SKM-1 treated with dmso at 0.1 percent for 144 hours (cell line): Measurements from ENCODE around the gene OSCP1.
"Not testable (repeated sequence)": the region's sequence is repeated elsewhere in the genome, so short reads cannot be mapped to it uniquely, and the experiment has no call there.

Experiments
- DNase-seq: peaks from one replicate; lab custom pipeline; 2025; ENCODE audit not compliant: unreplicated experiment; lab: John Stamatoyannopoulos, UW

The OSCP1 gene

DNA sequence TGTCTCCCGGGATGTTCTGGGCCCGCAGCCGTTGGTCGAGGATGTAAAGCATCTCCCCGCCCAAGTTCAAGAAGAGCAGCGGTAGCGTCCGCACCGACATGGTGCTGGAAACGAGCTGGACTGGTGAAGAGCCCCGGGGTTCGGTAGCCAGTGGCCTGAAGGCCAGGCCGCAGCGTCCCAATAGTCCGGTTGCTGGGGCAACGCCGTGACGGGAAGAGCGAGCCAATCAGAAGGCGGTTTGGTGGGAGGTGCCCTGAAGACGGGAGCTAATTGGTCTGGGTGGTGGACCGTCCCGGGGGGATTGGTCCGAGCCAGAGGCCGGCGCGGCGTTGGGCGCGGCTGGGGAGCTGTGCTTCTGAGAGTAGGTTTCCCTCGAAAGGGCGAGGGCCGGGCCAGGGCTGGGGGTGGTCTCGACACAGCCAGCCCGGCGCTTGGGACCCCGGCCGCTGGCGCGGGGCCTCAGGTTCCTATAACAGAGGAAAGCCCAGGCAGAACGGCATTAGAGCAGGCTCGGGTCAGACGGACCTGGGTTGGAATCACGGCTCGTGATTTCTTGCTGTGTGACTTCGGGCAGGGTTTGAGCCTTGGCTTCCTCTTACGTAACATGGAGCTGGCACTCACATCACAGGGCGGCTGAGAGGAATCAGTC lies at the start of gene OSCP1:
Gene OSCP1 (minus strand): TSS at position 182 of the 649 bp plus-strand sequence. CDS start 82 bp downstream, at position 100.
- DNase-seq = peak; percentile 91

DNA sequence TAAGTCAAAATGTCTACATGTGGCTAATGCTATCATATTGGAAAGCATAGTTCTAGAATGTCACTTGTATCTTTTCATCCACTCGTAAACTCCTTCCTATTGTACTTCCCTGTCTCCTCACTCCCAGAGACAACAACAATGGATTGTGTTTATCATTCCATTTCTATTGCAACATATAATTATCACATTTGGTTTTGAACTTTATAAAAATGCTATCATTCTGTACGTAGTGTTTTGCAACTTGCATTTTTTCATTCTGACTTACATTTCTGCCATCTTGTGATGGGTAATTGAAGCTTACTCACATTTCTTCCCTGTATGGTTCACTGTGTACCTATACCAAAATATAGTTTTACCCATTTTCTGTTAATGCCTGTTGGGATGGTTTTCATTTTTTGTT lies 47.0 kb upstream of the OSCP1 start:
- no peak for DNase-seq

- DNase-seq = no peak
Measured at GRCh38 chr1:36494971-36495370, 44.7 kb upstream of the OSCP1 start.

- DNase-seq = no peak
Measured at GRCh38 chr1:36493524-36493923, 43.3 kb upstream of the OSCP1 start.

GRCh38 chr1:36492491-36492890 lies 42.2 kb upstream of the OSCP1 start:
- DNase-seq = no peak

- DNase-seq = not testable (repeated sequence)
Measured at GRCh38 chr1:36489258-36490051, 39.2 kb upstream of the OSCP1 start.

- no peak for DNase-seq
Measured at GRCh38 chr1:36487906-36488305, 37.7 kb upstream of the OSCP1 start.

DNA sequence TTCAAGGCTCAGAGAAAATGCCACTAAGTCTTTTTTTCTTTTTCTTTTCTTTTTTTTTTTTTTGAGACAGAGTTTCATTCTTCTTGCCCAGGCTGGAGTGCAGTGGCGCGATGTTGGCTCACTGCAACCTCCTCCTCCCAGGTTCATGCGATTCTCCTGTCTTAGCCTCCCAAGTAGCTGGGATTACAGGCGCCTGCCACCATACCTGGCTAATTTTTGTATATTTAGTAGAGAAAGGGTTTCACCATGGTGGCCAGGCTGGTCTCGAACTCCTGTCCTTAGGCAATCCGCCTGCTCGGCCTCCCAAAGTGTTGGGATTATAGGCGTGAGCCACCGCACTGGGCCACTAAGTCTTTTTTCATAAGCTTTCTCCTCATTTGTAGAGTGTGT lies 37.1 kb upstream of the OSCP1 start:
- DNase-seq = not testable (repeated sequence)

DNA sequence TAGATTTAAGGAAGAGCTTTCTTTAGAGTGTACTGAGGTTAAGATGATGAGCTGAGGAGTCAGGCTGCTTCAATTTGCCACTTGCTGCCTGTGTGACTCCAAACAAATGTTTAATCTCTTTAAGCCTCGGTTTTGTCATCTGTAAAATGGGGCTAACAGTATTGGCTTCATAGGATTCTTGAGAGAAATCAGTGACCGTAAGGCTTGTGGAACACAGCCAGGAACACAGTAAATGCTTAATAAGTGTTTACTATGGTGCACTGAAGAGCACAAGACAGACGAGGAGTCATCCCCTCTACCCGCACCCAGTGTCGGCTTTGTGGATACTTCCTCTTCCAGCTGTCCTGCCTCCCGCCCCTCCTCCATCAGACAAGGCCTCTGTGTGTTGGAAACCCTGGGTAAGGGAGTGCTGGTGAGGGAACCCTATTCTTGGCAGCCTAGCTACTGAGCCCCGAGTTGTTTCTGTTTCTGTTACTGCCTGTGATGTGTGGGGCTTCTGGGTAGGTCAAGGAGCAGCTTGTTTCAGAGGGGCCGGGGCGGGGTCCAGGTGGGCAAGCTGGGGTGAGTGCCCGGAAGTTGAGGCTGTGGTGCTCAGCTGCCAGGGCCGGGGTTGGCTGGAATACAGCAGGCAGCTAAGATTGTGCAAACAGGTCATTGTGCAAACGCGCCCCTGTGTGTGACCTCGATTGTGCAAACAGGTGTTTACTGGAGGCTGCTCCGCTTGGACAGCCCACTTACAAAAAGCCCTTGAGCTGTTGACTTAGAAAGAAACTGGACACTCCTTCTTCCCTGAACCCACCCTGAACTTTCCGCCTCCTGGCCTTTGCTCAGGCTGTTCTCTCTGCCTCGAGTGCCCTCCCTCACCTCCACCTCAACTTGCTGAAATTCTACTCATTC lies 36.4 kb upstream of the OSCP1 start:
- DNase-seq = peak; percentile 94

DNA sequence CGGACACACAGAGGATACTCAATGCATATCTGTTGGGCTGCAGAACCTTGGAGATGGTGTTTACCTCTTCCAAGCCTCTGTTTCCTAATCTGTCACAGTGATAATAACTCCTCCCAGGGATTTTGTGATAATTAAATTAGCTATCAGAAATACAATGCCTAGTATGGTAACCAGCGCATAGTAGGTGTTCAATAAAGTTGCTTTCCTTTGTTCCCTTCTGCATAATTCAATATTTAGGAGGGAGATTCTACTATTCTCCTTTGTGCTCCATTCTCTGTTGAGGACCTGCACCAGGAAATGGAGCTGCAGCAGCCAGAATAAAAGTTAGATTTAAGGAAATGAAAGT lies 35.8 kb upstream of the OSCP1 start:
- DNase-seq = no peak

DNA sequence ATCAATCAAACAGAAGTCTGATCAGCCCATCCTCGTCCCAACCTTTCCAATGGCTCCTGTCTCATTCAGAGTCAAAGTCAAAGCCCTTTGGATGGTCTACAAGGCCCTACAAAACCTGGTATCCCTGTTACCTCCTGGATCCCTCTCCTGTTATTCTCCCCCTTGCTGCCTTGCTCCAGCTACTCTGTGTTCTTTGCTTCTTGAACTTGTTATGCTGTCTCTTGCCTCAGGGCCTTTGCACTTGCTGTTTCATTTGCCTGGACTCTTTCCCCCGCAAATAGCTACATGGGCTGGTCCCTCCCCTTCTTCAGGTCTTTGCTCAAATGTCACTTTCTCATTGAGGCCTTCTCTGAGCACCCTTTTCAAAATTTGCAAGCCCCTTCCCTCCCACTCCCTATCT lies 33.8 kb upstream of the OSCP1 start:
- no peak for DNase-seq

GRCh38 chr1:36482724-36483388 lies 32.6 kb upstream of the OSCP1 start, which contains the start of gene CSF3R:
Gene CSF3R (minus strand): TSS chr1:36482913. CDS start chr1:36479496, 3,417 bp downstream.
- peak; percentile 63 for DNase-seq

GRCh38 chr1:36481771-36482723 lies 31.8 kb upstream of the OSCP1 start:
- DNase-seq = no peak

DNA sequence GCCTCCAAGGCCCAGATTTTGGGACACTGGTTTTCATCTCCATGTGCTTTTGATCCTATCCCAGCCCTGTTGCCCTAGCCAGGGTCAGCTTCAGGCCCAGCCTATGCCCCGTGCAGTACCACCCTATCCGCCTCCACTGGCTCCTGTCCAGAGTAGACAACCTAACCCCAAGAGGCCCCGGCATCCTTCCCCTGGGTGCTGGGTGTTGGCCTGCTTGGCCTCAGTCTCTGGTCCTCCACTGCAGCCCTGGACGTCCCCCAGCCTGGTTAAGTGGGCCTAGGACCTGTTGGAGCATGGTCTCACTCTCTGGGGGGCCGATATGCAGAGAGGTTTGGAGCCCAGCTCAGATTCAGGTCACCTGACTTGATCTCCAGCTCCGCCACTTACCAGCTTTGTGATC lies 30.8 kb upstream of the OSCP1 start:
- DNase-seq = no peak

GRCh38 chr1:36480161-36480560 lies 29.9 kb upstream of the OSCP1 start:
- no peak for DNase-seq

GRCh38 chr1:36479505-36480051 lies 29.3 kb upstream of the OSCP1 start:
- DNase-seq = no peak

DNA sequence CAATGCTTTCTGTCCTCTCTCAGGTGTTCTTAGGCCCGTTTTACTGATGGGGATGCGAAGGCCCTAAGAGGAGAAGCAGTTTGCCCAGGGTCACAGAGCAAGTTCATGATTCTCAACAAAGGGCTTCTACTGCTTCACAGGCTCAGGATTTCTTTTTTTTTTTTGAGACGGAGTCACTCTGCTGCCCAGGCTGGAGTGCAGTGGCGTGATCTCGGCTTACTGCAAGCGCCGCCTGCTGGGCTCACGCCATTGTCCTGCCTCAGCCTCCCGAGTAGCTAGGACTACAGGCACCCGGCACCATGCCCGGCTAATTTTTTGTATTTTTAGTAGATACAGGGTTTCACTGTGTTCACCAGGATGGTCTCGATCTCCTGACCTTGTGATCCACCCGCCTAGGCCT lies 27.4 kb upstream of the OSCP1 start:
- not testable (repeated sequence) for DNase-seq

DNA sequence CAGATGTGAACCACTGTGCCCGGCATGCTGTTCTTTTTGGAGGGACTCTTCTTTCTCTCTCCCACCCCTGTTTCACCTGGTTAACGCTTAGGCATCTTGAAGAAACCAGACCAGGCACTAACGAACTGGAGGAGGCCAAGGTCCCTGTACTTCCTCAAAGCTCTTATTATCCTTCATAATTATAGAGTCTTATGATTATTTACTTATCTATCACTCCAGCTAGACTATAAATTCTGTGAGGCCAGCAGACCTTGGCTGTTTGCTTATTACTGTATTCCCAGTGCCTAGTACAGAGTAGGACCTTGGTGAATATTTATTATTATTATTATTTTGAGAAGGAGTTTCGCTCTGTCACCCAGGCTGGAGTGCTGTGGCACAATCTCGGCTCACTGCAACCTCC lies 26.7 kb upstream of the OSCP1 start:
- DNase-seq = no peak

DNA sequence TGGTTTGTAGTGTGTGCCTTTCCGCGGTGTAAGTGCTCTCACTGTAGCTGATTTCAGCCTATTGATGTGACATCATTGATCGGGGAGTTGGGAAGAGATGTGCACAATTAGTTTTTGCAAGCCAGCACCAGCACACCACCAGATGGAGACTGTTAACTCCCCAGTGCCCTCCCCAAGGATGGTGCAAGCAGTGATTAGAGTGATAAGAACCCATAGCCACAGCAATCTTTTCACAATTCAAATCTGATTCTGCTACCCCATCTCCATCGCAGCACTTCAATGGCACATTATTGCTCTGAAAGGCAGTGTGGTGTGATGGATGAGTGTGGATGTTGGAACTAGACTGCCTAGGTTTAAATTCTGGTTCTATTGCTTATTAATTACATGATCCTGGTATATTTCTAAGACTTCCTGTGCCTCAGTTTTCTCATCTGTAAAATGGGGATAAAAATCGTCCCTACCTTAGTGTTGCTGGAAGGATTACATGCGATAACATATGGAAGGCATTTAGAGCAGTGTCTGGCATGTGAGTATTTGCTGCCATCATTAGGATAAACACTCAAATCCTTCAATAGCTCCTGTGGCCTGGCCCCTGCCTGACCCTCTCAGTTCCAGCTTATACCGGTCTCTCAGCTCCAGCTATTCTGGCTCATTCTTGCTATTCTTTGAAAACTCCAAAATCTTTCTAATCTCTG lies 25.8 kb upstream of the OSCP1 start:
- DNase-seq = no peak
